NOMO-1 treated with dmso at 0.1 percent for 144 hours (cell line): Measurements from ENCODE around the gene NLRC5.
A peak's percentile ranks its signal among the peaks of the same experiment; 100 is the strongest.

Source experiments
- DNase-seq: peaks from one replicate; lab custom pipeline; 2025; ENCODE audit not compliant: unreplicated experiment; lab: John Stamatoyannopoulos, UW

NLRC5 gene, protein sequence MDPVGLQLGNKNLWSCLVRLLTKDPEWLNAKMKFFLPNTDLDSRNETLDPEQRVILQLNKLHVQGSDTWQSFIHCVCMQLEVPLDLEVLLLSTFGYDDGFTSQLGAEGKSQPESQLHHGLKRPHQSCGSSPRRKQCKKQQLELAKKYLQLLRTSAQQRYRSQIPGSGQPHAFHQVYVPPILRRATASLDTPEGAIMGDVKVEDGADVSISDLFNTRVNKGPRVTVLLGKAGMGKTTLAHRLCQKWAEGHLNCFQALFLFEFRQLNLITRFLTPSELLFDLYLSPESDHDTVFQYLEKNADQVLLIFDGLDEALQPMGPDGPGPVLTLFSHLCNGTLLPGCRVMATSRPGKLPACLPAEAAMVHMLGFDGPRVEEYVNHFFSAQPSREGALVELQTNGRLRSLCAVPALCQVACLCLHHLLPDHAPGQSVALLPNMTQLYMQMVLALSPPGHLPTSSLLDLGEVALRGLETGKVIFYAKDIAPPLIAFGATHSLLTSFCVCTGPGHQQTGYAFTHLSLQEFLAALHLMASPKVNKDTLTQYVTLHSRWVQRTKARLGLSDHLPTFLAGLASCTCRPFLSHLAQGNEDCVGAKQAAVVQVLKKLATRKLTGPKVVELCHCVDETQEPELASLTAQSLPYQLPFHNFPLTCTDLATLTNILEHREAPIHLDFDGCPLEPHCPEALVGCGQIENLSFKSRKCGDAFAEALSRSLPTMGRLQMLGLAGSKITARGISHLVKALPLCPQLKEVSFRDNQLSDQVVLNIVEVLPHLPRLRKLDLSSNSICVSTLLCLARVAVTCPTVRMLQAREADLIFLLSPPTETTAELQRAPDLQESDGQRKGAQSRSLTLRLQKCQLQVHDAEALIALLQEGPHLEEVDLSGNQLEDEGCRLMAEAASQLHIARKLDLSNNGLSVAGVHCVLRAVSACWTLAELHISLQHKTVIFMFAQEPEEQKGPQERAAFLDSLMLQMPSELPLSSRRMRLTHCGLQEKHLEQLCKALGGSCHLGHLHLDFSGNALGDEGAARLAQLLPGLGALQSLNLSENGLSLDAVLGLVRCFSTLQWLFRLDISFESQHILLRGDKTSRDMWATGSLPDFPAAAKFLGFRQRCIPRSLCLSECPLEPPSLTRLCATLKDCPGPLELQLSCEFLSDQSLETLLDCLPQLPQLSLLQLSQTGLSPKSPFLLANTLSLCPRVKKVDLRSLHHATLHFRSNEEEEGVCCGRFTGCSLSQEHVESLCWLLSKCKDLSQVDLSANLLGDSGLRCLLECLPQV (N-terminal part only)

DNA sequence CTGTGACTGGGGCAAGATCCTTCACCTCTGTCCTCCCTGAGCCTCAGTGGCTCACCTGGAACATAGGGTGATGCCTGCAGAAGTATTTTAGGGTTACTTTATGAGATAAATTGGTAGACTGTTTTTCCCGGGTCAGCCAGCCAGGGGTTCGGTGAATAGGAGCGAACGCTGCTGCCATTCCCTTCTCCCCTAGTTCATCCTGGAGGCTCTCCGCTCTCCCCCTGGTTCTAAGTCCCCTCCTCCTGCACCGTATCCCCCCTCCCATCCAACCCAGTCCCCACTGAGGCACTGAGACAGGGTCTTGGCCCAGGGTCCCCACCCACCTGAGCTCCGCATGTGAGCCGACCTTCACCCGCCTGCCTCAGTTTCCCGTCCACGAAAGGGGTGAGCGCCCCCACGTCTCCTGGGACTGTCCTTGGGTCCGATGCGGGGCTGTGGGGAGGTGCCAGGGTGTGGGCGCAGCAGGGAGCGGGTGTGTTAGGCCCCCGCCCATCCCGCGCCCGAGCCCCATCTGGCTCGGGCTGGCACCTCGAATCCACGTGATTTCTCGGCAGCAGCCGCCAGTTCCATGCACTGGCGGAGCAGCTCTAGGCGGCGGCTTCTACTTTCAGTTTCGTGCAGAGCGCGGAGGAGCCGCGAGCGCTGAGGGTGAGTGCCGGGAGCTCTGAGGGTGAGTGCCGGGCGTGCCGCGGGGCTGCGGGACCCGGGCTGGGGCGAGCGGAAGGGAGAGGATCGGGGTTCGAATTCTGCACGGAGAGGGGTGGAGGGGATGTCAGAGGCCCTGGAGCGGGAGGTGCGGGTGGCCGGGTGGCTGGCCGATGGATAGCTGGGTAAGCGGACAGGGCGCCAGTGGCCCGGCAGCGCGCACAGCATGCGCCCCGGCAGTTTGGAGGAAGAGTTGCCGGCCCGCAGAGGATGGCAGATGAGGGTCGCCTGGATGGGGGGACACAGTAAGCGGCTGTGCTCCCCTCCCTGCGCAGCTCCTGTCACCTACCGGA is at the start of gene NLRC5:
Gene NLRC5 (plus strand): TSS at position 610 of the 998 bp plus-strand sequence. CDS start 31,156 bp downstream, outside the sequence.
- DNase-seq = peak; percentile 62

DNA sequence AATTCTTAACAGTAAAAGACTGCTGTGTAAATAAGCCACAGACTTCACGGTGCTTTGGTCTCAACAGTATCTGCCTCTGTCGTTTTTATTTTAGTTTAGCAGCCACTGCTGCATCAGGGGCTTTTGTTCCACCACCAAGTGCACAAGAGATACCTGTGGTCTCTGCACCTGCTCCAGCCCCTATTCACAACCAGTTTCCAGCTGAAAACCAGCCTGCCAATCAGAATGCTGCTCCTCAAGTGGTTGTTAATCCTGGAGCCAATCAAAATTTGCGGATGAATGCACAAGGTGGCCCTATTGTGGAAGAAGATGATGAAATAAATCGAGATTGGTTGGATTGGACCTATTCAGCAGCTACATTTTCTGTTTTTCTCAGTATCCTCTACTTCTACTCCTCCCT is 49.6 kb upstream of the NLRC5 start:
- no peak for DNase-seq

DNA sequence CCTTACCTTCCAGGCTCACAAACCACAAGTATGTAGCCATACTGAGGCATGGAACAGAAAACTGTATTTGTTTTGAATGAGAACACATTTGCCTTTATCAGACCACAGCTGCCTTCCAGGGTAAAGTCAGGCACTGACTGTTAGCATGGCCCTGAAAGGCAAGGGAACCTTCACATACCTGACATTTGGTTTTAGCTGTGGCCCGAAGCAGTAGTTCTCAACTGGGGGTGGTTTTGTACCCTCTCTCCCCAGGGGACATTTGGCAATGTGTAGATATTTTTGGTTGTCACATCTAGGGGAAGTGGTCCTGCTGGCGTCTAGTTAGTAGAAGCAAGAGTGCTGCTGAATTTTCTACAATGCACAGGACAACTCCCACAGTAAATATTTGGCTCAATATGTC is 48.3 kb upstream of the NLRC5 start:
- no peak for DNase-seq

DNA sequence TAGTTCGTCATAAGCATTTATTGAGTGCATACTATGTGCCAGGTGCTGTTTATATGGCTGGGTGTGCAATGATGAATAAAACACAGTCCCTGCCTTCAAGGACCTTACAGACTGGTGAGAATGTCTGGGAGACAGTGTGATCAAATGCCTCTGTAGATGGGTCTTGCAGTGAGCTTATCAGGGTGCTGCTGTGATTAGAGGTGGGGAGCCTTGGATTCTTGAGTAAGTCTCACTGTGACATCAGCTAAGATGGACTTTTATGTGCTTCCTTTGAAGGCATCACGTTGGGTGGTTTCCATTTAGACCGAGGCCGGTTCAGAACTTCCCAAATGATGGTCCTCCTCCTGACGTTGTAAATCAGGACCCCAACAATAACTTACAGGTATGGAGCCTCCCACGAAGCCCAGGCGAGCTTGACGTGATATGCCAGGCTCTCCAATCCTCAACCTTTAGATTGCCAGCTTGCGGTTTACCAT is 47.5 kb upstream of the NLRC5 start:
- DNase-seq = no peak

DNA sequence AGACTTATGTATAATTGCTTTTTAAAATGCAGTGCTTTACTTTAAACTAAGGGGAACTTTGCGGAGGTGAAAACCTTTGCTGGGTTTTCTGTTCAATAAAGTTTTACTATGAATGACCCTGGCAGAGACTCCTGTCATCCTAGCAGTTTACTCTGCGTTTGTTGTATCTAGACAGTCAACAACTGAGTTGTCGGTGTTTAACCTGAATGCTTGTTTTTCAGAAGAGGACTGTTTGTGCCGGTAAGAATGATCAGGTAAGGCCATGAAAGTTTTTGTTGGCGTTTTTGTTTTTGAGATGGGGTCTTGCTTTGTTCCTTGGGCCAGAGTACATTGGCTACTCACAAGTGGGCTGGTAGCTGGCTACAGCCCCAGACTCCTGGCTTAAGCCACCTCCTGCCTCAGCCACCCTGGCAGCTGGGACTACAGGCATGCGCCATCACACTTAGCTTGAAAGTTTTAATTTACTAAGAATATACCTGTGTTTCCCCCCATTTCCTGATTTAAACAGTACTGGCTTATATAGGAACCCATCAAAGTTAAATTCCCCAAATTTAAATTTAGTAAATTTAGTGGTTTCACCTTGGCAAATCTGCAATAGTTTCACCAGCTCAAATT is 45.5 kb upstream of the NLRC5 start:
- DNase-seq = no peak

DNA sequence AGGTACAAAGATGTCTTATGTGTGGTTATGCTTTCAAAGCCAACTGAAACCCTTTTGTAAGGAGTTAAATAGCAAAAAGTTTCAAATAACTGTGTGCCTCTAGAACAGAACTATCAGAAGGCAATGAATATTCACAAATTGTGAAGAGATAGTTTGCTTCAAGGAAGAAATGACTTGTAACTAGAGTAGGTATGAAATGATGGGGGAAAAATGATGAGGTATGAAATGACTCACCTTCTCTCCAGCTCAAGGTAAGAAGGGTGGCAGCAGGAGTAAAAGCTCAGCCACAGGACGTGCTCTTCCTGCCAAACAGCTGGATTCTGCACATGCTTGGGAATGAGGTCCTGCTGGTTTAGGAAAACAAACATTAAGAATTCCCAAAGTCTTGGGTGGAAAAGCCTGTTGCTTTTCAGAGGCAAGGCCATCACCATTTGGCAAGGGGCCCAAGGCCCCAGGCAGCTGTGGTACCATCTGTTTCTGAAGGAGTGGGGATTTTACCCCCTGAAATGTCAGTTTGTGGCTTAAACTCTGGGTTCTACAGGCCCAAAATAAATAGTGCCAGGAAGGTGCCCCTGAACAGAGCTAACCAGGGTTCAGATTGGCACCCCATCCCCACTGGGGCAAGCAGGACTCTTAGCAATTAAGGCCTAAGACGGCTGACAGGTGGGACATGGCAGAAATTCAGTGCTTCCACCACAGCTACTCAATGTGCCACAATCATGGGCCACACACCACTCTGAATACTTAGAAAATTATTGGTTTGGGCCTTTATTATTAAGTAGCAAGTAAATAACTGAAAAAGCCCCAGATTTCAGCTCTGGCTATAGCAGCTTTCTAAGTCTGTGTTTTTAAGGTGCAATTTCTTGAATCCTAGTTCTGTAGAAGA is 44.2 kb upstream of the NLRC5 start:
- no peak for DNase-seq

DNA sequence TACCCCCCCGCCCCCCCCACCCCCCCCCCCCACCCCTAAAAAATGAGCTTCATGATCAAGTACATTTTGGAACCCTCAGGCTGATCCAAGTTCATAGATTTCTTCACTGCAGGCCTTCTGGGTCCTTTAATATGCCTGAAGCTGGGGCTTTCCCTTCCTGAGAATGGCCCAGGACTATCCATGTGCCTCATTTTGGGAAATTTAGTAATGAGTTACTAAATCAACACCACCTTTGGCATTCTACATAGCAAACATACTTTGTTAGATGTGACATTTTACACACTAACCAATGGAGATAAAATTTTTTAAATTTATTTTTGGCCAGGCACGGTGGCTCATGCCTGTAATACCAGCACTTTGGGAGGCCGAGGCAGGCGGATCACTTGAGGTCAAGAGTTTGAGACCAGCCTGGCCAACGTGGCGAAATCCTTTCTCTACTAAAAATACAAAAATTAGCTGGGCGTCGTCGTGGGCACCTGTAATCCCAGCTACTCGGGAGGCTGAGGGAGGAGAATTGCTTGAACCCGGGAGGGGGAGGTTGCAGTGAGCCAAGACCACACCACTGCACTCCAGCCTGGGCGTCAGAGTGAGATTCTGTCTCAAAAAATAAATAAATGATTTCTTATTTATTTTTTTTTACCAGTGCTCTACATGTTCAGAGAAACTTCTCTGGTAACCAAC is 43.4 kb upstream of the NLRC5 start:
- DNase-seq = no peak

DNA sequence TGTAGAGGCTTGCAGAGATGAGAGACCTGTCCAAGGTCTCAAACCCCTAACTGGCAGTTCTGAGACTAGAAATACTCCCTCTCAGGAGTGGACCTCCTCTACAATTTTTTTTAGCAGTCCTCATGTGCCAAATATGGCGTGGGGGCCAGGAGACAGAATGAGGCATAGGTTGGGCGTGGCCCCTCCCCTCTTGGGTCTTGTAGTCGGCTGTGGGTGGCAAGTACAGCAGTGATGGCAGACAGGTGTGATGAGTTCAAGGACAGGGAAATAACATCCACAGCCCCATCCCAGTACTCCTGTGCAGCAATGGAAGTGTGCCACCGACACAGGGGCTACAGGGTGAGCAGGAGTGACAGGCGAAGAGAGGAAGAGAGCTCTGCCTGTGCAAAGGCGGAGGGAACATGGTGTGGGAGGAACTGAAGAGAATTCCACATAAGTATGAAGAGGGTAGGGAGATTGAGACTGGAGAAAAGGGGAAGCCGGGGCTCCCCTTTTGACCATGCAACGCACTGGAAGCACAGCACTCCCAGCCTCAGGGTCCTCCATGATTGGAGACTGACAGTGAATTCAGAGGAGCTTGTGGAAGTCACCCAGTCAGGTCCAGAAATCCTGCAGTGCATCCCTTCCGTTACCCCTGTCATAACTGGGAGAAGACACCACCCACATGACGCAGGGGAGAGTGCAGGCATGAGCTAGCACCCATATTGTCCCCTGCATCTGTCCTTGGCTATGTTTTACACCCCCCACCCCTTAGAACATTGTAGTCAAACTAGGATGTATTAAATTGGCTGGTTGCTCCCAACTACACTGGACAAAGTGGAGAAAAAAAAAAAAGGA is 42.4 kb upstream of the NLRC5 start:
- no peak for DNase-seq

DNA sequence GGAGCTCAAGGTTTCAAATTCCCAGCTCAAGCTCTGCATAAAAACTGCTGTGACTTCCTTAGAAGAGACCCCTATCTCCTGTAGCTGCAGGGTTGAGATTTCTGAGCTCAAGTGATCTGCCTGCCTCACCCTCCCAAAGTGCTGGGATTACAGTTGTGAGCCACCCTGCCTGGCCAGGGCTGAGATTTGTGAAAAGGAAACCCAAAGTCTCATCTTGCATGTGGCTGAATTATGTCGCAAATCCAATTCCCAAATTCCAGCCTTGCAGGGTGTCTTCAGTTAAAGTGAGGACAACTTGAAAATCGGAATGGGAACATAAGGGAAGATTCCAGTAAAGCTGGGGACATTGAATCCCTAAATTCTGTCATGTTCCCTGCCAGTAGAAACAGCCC is 41.8 kb upstream of the NLRC5 start:
- DNase-seq = no peak

DNA sequence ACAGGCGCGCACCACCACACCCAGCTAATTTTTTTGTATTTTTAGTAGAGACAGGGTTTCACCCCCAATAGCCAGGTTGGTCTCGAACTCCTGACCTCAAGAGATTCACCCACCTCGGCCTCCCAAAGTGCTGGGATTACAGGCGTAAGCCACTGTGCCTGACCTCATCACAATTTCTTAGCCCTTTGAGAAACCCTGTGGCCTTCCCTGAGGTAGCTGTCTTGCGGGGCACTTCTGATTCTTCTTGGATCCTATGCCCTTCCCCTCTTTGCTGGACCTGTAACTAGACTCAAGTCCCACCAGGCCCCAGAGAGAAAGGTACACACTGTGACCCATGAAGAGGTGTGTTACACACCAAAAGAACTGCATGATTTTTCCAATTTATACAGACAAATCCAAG is 41.1 kb upstream of the NLRC5 start:
- DNase-seq = no peak

DNA sequence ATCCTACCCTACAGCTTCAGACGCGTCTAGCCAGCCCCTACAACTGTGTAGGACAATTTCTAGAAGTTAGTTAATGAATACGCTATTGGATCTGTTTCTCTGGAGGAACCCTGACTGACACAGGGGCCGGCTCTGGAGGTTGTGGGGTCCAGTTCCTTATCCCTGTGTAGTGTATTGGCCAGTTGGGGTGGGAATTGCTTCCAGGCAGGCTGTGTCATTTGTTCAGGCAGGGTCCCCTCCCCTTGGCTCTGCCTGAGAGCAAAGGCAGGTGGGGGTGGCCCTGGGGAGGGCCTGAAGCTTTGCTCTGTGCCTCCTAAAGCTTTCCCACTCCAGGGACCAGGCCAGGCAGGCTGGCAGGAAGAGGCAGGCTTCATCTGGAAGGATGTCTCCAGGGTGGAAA is 39.3 kb upstream of the NLRC5 start:
- no peak for DNase-seq

DNA sequence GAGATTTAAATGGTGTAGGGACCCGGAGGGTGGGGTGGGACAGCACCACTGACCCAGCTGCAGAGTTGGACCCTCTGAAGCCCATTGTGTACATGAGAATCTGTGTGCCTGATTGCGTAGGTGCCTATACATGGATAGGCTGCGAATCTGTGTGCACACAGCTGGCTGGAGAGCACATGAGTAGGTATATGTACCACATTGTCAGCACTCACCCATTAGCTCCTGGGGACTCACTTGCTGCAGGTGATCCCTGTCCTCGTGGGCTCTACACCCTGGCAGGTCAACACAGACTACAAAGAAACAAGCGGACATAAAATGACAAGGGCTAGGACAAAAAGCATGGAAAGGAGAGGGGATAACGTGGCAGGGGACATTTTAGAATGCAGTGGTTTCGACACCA is 38.9 kb upstream of the NLRC5 start:
- DNase-seq = no peak

DNA sequence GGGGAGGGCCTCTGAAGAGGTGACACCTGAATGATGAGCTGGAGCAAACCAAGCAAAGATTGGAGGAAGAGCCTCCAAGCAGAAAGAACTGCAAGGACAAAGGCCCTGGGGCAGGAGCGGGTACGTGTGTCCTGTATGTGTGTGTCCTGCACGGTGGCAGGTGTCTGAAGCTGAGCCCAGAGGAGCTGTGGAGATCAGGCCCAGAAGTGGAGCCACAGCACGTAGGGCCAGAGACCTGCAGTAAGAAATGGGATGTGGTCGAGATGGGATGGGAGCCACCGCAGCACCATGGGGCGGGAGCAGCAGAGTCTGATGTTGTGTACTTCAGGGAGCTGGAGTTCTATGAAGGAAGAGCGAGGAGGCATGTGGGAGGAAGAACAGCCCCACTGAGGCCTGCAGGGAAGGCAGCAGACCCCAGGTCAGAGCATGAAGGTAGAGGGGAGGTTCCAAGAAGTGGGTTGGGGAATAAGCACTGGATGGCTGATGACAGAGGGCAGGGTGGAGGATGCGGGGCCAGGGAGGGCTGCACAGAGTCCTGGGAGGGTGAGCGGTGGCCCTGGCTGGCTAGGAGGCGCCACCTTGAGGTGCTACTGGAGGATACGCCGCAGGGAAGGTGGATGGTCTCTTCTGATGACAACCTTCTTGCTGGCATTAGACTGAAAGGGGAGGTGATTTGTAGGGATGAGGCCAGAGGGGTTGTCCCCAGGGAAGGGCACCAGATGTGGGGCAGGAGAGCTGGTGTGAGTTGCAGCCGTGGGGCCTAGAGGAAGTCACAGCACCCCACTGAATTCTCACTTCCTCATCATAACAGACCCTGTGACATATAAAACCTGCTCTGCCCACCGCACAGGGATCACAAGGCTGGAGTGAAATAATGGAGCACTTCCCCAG is 38.2 kb upstream of the NLRC5 start:
- peak; percentile 94 for DNase-seq

DNA sequence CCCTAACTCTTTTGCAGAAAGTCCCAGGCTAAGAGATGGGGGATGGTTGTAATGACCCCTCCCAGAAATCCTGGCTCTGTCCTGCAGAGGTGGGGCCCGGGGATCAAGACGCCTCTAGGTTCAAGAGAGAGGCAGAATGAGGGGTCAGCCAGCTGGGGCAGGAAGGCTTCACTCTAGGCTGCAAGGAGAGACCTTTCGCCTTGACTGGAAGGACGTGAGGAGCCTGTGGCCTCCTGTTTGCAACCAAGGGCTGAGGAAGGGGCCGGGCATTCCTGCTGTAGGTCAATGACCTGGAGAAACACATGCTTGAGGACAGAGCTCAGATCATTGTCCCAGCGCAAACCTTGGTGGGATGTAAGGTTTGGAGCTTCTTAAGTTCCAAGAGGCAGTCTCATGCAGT is 36.4 kb upstream of the NLRC5 start:
- no peak for DNase-seq

DNA sequence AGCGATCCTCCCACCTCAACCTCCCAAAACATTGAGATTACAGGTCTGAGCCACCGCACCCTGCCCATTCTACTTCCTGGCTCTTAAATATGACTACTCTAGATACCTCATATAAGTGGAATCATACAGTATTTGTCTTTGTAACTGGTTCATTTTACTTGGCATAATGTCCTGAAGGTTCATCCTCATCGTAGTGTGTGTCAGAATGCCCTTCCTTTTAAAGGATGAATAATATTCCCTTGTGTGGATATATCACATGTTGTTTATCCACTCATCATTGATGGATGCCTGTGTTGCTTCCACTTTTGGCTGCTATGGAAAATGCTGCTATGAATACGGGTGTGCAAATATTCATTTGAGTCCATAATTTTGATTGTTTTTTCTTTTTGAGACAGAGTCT is 33.3 kb upstream of the NLRC5 start:
- no peak for DNase-seq

DNA sequence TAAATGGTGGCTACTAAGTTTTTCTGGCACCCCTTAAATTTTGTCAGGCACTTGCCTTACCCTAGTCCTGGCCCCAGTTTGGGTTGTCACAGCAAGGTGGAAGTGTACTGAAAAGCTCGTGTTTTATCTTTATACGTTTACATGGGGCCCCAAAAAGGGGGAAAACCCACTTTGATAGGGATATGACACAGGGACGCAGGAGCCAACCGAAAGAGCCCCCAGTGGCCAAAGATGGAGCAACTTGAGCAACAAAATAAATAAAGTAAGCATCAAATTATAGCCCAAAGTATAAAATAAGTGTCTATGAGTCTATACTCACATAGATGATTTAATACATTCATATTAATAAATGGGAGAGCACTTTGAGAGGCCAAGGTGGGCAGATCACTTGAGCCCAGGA is 32.6 kb upstream of the NLRC5 start:
- DNase-seq = no peak
